ENCODE data around the gene SPOCK2. TPM values are rescaled to one million over a fixed set of nuclear protein-coding genes. Genes with fewer than 3 reads are reported as not detected.

SPOCK2 gene
- total RNA-seq, 4 donors from 2014 or later: 8.3 to 24.6 (median 16.2) TPM

GRCh38 chr10:72075376-72076115 lies 12.8 kb downstream of the SPOCK2 start:
- no peak for DNase-seq (ENCODE audit: low spot score)
- no peak for TF ChIP-seq CTCF (IDR thresholded peaks at IDR 0.05)
- peak; percentile 35 for ATAC-seq (ENCODE audit: low FRiP score)

GRCh38 chr10:72074574-72075375 lies 13.6 kb downstream of the SPOCK2 start:
- DNase-seq (ENCODE audit: low spot score) (no peak), ATAC-seq (ENCODE audit: low FRiP score) (peak; percentile 7)

GRCh38 chr10:72073708-72074573 lies 14.4 kb downstream of the SPOCK2 start:
- DNase-seq (ENCODE audit: low spot score): no peak
- no peak for TF ChIP-seq CTCF (IDR thresholded peaks at IDR 0.05)
- no peak for ATAC-seq (ENCODE audit: low FRiP score)

More at GRCh38 chr10:72074574-72075375, 13.6 kb downstream of the SPOCK2 start:
- no peak for TF ChIP-seq CTCF (IDR thresholded peaks at IDR 0.05)

GRCh38 chr10:72072639-72073038 lies 15.7 kb downstream of the SPOCK2 start:
- ATAC-seq (ENCODE audit: low FRiP score): no peak
- DNase-seq (ENCODE audit: low spot score): no peak
- TF ChIP-seq CTCF (IDR thresholded peaks at IDR 0.05): no peak

- no peak for TF ChIP-seq CTCF (IDR thresholded peaks at IDR 0.05)
- no peak for DNase-seq (ENCODE audit: low spot score)
- no peak for ATAC-seq (ENCODE audit: low FRiP score)
Measured at GRCh38 chr10:72072046-72072445, 16.3 kb downstream of the SPOCK2 start.

- DNase-seq (ENCODE audit: low spot score): no peak
- TF ChIP-seq CTCF (IDR thresholded peaks at IDR 0.05): no peak
- no peak for ATAC-seq (ENCODE audit: low FRiP score)
Measured at GRCh38 chr10:72069751-72070526, 18.4 kb downstream of the SPOCK2 start.
